GM13977 (cell line): Measurements from ENCODE around the gene ADRB2.
A peak's percentile ranks its signal among the peaks of the same experiment; 100 is the strongest.

Experiments used
- DNase-seq: peaks from one replicate; pipeline ENCODE4 v3.0.0; 2012; ENCODE audit warnings: low spot score
- CTCF ChIP-seq: IDR thresholded peaks from 2 replicates; pipeline ENCODE4 v1.5.1; 2012; ENCODE audit warnings: mild to moderate bottlenecking, control low read depth; ENCODE audit not compliant: insufficient read depth; ENCODE audit errors: extremely low read depth, missing control alignments
- in situ Hi-C: fragments of 300-500 bp; cut with MboI; formaldehyde crosslinking; loops from one replicate; pipeline ENCODE4 v1.12.0; 2022; ENCODE audit warnings: low sequenced_read_pairs, low pct_unique_long_range_greater_than_20kb, mixed read lengths, inconsistent platforms; ENCODE audit not compliant: unreplicated experiment

The ADRB2 gene

GRCh38 chr5:148786456-148786855 lies 40.0 kb upstream of the ADRB2 start:
- in situ Hi-C loops: no loop called here
- TF ChIP-seq CTCF: no peak
- DNase-seq: no peak

- in situ Hi-C loops: no loop called here
- no peak for TF ChIP-seq CTCF
- no peak for DNase-seq
Measured at GRCh38 chr5:148788636-148789035, 37.8 kb upstream of the ADRB2 start.

GRCh38 chr5:148790545-148791333 lies 35.7 kb upstream of the ADRB2 start:
- in situ Hi-C loops: no loop called here
- no peak for DNase-seq
- no peak for TF ChIP-seq CTCF

GRCh38 chr5:148791334-148791667 lies 35.1 kb upstream of the ADRB2 start:
- in situ Hi-C loops: no loop called here
- DNase-seq: peak; percentile 42
- no peak for TF ChIP-seq CTCF

- in situ Hi-C loops: no loop called here
- DNase-seq: no peak
Measured at GRCh38 chr5:148791696-148792095, 34.7 kb upstream of the ADRB2 start.

GRCh38 chr5:148792744-148793143 lies 33.7 kb upstream of the ADRB2 start:
- in situ Hi-C loops: no loop called here
- no peak for TF ChIP-seq CTCF
- DNase-seq: no peak

More at GRCh38 chr5:148791696-148792095, 34.7 kb upstream of the ADRB2 start:
- no peak for TF ChIP-seq CTCF
